NT2/D1 (cell line): Measurements from ENCODE around the gene ATP8B2.

Experiments
- SUZ12 ChIP-seq: IDR thresholded peaks from 2 replicates; pipeline ENCODE4 v1.6.1; 2011; ENCODE audit not compliant: insufficient read length, insufficient read depth; ENCODE audit errors: extremely low read depth
- YY1 ChIP-seq: IDR thresholded peaks from 2 replicates; pipeline ENCODE4 v1.6.1; 2011; ENCODE audit not compliant: insufficient read length, insufficient read depth
- ZNF274 ChIP-seq: IDR thresholded peaks from 2 replicates; pipeline ENCODE4 v1.6.1; 2011; ENCODE audit warnings: mild to moderate bottlenecking, low read depth, low read length

- TF ChIP-seq ZNF274 (no peak), SUZ12 (no peak), YY1 (no peak)
Measured at GRCh38 chr1:154344977-154345837, 19.9 kb downstream of the ATP8B2 start.
